OCI-LY3 (cell line): ENCODE results near the gene IKZF4.

Experiments used
- EZH2phosphoT487 ChIP-seq: fragments of 200-600 bp; shearing (Covaris generic); IDR thresholded peaks from 2 replicates; pipeline ENCODE4 v1.6.1; 2018; ENCODE audit warnings: antibody characterized with exemption, mixed run types, low read depth
- TF ChIP-seq, protein P1 (sequence below): fragments of 200-600, 300-600 bp; sonication (generic); IDR thresholded peaks from 2 replicates; pipeline ENCODE4 v1.5.1; 2014; ENCODE audit warnings: antibody characterized with exemption, low read length, low read depth

DNA sequence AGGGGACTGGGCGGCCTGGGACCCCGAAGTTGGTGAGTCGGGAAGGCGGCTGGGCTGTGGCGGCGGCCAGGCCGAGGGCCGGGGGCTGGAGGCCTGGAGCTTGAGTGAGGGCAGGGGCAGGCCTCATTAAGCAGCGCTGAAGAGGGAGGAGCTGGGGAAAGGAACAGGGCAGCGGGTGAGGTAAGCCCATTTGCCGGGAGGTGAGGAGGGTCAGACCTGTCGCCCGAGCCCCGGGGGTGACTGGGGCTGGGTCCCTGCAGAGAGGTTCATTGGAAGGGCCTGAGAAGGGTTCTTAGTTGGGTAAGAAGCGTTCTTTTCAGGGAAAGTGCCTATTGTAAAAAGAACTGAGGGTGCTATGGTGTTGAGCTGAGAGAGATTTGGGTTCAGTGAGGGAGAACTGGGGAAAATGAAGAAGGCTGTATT lies 46.5 kb upstream of the IKZF4 start:
- TF ChIP-seq, protein P1, sequence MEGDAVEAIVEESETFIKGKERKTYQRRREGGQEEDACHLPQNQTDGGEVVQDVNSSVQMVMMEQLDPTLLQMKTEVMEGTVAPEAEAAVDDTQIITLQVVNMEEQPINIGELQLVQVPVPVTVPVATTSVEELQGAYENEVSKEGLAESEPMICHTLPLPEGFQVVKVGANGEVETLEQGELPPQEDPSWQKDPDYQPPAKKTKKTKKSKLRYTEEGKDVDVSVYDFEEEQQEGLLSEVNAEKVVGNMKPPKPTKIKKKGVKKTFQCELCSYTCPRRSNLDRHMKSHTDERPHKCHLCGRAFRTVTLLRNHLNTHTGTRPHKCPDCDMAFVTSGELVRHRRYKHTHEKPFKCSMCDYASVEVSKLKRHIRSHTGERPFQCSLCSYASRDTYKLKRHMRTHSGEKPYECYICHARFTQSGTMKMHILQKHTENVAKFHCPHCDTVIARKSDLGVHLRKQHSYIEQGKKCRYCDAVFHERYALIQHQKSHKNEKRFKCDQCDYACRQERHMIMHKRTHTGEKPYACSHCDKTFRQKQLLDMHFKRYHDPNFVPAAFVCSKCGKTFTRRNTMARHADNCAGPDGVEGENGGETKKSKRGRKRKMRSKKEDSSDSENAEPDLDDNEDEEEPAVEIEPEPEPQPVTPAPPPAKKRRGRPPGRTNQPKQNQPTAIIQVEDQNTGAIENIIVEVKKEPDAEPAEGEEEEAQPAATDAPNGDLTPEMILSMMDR = no peak
- no peak for TF ChIP-seq EZH2phosphoT487
